Glomerular visceral epithelial cell (primary cell): ENCODE measurements around the gene TNPO2.
A peak's percentile ranks its signal among the peaks of the same experiment; 100 is the strongest.
"Not testable (repeated sequence)": the region's sequence is repeated elsewhere in the genome, so short reads cannot be mapped to it uniquely, and the experiment has no call there.

Experiments
- DNase-seq: peaks from one replicate; pipeline ENCODE4 v3.0.0-alpha.2; 2016; ENCODE audit errors: extremely low spot score

Gene TNPO2

GRCh38 chr19:12736995-12737834 is 13.5 kb upstream of the TNPO2 start, which contains the start of gene GET3:
TSS of gene GET3 (plus strand) at chr19:12737497. CDS start at chr19:12737506, 9 bp downstream.
- DNase-seq: peak; percentile 100

GRCh38 chr19:12733369-12734214 is 9.9 kb upstream of the TNPO2 start:
- DNase-seq: peak; percentile 40

- DNase-seq: no peak
Observed at GRCh38 chr19:12731337-12731736, 7.6 kb upstream of the TNPO2 start.

GRCh38 chr19:12730064-12730463 is 6.3 kb upstream of the TNPO2 start:
- no peak for DNase-seq

- DNase-seq: peak; percentile 33
Observed at GRCh38 chr19:12727745-12728433, 4.2 kb upstream of the TNPO2 start.

GRCh38 chr19:12726988-12727316 is 3.2 kb upstream of the TNPO2 start:
- DNase-seq: no peak

GRCh38 chr19:12725612-12726011 is 1.9 kb upstream of the TNPO2 start:
- DNase-seq: not testable (repeated sequence)

GRCh38 chr19:12723381-12723640 is 421 bp downstream of the TNPO2 start:
- no peak for DNase-seq

GRCh38 chr19:12722566-12723380 is 959 bp downstream of the TNPO2 start:
- peak; percentile 98 for DNase-seq

- DNase-seq: peak; percentile 75
Observed at GRCh38 chr19:12721656-12722565, 1.8 kb downstream of the TNPO2 start.

GRCh38 chr19:12720851-12721655 is 2.7 kb downstream of the TNPO2 start:
- DNase-seq: no peak

GRCh38 chr19:12720296-12720695 is 3.4 kb downstream of the TNPO2 start:
- no peak for DNase-seq

GRCh38 chr19:12715929-12716328 is 7.8 kb downstream of the TNPO2 start:
- DNase-seq: no peak

GRCh38 chr19:12715102-12715501 is 8.6 kb downstream of the TNPO2 start:
- no peak for DNase-seq

- DNase-seq: not testable (repeated sequence)
Observed at GRCh38 chr19:12713304-12713703, 10.4 kb downstream of the TNPO2 start.

GRCh38 chr19:12712077-12712476 is 11.7 kb downstream of the TNPO2 start:
- DNase-seq: not testable (repeated sequence)

GRCh38 chr19:12711187-12711586 is 12.5 kb downstream of the TNPO2 start:
- no peak for DNase-seq

GRCh38 chr19:12708641-12709040 is 15.1 kb downstream of the TNPO2 start:
- DNase-seq: no peak

- no peak for DNase-seq
Observed at GRCh38 chr19:12706332-12706718, 17.4 kb downstream of the TNPO2 start.
